DMS153 treated with DMSO at 0.1 percent for 48 hours (cell line): ENCODE measurements around the gene CDK1.
"Not testable (repeated sequence)": the region's sequence is repeated elsewhere in the genome, so short reads cannot be mapped to it uniquely, and the experiment has no call there.

Experiments
- DNase-seq: peaks from one replicate; lab custom pipeline; 2025; ENCODE audit not compliant: unreplicated experiment; lab: John Stamatoyannopoulos, UW

CDK1 gene

GRCh38 chr10:60810437-60811182, 32.3 kb downstream of the CDK1 start:
- DNase-seq = peak; percentile 33

GRCh38 chr10:60816628-60817397, 38.5 kb downstream of the CDK1 start:
- peak; percentile 62 for DNase-seq

- no peak for DNase-seq
Observed at GRCh38 chr10:60817398-60817805, 39.1 kb downstream of the CDK1 start.

GRCh38 chr10:60818134-60818770, 40.0 kb downstream of the CDK1 start:
- DNase-seq = no peak

- no peak for DNase-seq
Observed at GRCh38 chr10:60819271-60819670, 41.0 kb downstream of the CDK1 start.

GRCh38 chr10:60820093-60820754, 41.9 kb downstream of the CDK1 start:
- DNase-seq = no peak

GRCh38 chr10:60821656-60822055, 43.4 kb downstream of the CDK1 start:
- no peak for DNase-seq

- DNase-seq = no peak
Observed at GRCh38 chr10:60822809-60823208, 44.5 kb downstream of the CDK1 start.

- DNase-seq = no peak
Observed at GRCh38 chr10:60823324-60823723, 45.0 kb downstream of the CDK1 start.

GRCh38 chr10:60825520-60825919, 47.2 kb downstream of the CDK1 start:
- no peak for DNase-seq

- no peak for DNase-seq
Observed at GRCh38 chr10:60827791-60828488, 49.7 kb downstream of the CDK1 start.

- no peak for DNase-seq
Observed at GRCh38 chr10:60828489-60828852, 50.2 kb downstream of the CDK1 start.

GRCh38 chr10:60832136-60832535, 53.9 kb downstream of the CDK1 start:
- DNase-seq = not testable (repeated sequence)

GRCh38 chr10:60834401-60834800, 56.1 kb downstream of the CDK1 start:
- DNase-seq = no peak

- no peak for DNase-seq
Observed at GRCh38 chr10:60835049-60835448, 56.8 kb downstream of the CDK1 start.

GRCh38 chr10:60841227-60841626, 62.9 kb downstream of the CDK1 start:
- DNase-seq = not testable (repeated sequence)

- DNase-seq = no peak
Observed at GRCh38 chr10:60842694-60843093, 64.4 kb downstream of the CDK1 start.
